GM18519 (cell line): ENCODE results near the gene SLC10A1.
"Not testable (repeated sequence)": the region's sequence is repeated elsewhere in the genome, so short reads cannot be mapped to it uniquely, and the experiment has no call there.

Experiments
- ATAC-seq: cut with Tn5 transposase; IDR thresholded peaks from one replicate; pipeline ENCODE4 v1.9.1; 2021; ENCODE audit warnings: mild to moderate bottlenecking, moderate library complexity; ENCODE audit not compliant: unreplicated experiment, low FRiP score

SLC10A1 gene

DNA sequence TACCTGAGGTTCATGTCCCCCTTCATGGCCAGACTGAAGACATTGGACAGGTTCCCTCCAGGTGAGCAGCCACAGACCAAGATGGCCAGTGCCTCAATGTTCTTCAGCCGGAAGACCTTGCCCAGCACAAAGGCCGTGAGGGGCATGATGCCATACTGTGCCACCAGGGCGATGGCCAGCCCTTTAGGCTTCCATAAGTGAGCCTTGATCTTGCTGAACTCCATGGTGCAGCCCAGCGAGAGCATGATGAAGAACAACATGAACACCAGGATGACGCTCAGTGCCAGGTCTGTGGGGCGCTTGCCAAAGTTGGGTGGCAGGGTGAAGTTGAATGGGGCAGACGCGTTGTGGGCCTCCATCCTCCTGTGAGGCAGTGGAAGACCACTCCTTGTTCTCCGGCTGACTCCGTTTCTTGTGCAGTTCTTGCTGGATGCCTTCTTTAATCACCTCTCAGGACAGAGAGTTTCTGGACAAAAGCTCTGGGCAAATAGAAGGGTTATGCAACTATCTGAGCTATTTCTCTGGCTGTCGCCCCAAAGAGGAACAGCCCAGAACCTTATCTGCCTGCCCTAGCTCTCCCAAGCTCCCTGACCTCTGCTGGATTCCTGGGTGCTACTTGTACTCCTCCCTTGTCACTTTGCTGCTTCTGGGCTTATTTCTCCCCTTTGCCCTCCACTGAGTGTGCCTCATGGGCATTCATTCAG, at the start of gene SLC10A1:
SLC10A1 (minus strand) TSS at position 445 of the 704 bp plus-strand sequence; CDS start at position 359, 86 bp downstream.
- no peak for ATAC-seq

DNA sequence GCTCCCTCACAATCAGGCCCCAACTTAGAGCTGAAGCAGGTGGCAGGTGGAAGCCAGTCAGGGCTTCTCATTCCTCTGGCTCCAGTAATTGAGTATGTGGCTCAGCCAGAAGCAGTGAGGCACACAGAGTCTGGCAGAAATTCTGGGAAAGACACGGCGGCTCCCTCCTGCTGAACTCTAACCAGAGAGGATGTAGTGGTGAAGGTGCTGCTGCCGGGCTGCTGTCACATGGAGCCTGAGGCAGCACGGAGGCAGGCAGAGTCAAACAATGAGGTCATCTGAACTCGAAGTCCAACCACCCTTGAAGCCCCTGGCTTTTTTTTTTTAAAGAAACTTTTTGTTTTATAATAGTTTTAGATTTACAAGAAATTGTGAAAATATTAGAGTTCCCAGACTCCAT, 48.7 kb upstream of the SLC10A1 start:
- no peak for ATAC-seq

- ATAC-seq: no peak
Observed at GRCh38 chr14:69845050-69845581, 48.1 kb upstream of the SLC10A1 start.

GRCh38 chr14:69844171-69844570, 47.1 kb upstream of the SLC10A1 start:
- ATAC-seq: no peak

DNA sequence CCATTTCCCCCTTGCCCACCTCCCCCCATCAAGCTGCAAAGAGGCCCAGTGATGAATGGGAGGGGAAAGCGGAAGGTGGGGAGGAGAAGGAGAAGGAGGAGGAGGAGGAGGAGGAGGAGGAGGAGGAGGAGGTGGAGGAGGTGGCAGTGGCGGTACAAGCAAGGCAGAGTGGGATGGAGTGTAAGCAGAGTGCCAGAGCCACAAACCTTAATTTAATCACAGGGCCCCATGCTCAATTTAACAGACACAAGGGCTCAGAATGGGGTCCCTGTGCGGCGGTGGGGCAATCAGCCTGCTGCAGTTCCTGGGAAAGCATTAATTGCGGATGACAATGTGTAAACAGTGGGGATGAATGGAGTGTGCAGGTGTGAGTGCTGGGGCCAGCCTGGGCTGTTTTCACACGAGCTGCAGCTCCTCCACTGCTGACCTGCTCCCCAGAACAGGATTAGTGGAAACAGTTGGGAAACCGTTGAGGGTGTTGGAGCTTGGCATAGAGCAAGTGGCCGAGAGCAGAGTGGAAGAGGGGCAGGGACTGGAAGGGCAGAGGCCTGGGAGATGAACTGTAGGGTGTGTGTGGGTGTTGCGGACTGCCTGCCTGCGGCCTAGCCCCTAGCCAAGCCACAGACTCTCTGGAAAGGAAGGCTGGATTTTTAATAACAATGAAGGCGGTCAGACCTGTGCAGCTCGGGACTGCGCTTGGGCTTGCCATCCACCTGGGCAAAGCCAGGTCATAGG, 45.8 kb upstream of the SLC10A1 start:
- ATAC-seq: no peak

DNA sequence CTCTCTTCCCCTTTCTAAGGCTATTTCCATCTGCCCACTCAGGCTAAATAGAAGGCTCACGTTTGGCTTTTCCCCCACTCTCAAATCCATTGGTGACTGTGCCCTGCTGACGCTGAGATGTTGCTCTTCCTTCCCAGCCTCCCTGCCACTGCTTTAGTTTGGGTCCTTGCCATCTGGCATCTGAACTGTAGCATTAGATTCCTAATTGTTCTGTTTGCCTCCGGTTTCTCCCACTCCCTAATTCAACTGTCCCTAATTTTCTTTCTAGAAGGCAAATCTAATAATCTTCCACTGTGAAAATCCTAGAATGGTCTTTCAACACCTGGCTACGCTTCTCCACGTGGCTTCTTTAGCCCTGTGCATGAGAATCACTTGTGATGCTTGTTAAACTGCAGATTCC, 44.6 kb upstream of the SLC10A1 start:
- ATAC-seq: no peak

DNA sequence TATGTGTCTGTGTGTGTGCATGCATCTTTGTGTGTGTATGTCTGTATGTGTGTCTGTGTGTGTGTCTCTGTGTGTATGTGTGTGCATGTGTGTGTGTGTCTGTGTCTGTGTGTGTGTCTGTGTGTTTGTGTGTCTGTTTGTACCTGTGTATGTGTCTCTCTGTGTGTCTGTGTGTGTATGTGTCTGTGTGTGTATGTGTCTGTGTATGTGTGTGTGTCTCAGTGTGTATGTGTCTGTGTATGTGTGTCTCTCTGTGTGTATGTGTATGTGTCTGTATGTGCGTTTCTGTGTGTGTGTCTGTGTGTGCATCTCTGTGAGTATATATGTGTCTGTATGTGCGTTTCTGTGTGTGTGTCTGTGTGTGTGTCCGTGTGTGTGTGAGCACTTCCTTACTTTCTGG, 42.6 kb upstream of the SLC10A1 start:
- ATAC-seq: no peak

- ATAC-seq: no peak
Observed at GRCh38 chr14:69838881-69839416, 41.9 kb upstream of the SLC10A1 start.

- ATAC-seq: no peak
Observed at GRCh38 chr14:69828879-69829278, 31.8 kb upstream of the SLC10A1 start.

DNA sequence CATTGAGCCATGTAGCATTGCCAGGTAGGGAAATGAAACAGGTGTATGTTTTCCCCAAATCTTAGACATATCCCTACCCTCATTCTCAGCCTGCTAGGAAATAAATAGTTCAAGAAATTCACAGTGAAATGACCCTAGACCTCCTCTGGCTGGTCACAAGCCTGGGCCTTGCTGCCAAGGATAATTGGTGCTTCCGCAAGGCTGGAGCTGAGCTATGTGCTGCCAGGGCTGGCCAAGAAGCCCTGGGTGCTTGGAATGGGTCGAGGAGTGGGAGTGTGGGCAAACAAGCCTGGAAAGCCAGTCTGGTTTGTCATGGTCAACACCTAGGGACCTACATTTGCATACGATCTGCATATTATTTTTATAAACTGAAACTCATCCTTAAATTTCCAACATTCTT, 31.3 kb upstream of the SLC10A1 start:
- no peak for ATAC-seq

- ATAC-seq: no peak
Observed at GRCh38 chr14:69827560-69827959, 30.5 kb upstream of the SLC10A1 start.

- ATAC-seq: no peak
Observed at GRCh38 chr14:69822456-69822855, 25.4 kb upstream of the SLC10A1 start.

DNA sequence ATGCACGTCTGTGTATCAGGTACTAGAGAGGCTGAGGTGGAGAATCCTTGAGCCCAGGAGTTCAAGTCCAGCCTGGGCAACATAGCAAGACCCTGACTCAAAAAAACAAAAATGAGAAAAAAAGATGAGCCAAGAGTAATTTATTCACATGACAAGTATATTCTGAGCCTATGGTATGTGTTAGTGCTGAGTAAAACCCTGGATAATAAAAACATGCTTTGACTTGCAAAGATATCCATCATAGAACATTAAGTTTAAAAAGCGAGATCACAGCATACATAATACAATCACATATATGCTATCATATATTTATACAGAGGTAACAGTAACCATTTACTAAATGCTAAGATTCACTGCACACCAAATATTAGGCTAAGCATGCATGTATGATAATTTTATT, 23.9 kb upstream of the SLC10A1 start:
- ATAC-seq: no peak

GRCh38 chr14:69819607-69820006, 22.6 kb upstream of the SLC10A1 start:
- ATAC-seq: no peak

GRCh38 chr14:69818758-69819191, 21.7 kb upstream of the SLC10A1 start:
- no peak for ATAC-seq

DNA sequence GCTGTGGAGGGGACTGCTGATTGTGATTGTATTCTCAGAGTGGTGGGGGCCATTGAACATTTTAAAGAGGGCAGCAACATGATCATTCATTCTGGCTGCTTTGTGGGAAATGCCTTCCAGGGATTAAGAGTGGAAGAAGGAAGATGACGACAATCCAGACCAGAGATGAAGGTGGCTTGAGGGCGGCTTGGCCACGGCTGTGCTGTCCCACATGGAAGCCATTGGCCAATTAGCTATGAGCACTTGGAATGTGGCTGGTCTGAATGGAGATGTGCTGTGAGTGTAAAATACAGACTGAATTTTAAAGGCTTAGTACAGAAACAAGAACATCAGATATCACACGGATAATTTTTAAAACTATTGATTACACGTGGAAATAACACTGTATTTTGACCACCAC, 19.2 kb upstream of the SLC10A1 start:
- no peak for ATAC-seq

DNA sequence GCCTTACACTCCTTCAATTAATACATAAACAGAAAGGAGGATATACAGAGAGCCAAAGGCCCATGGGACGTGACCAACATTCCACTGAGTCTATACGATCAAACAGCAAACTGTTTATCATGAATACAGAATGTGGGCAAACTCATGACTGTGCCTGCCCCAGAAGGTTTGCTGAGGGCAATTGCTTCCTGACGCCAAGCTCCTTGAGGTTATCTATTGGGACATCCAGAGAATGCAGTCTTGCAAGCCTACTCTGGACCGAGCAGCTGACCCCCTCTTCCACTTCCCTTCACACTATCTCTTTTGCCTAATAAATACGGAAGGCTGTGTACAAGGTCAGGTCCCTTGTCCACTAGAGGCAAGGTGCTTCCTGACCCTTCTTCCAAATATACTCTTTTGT, 18.5 kb upstream of the SLC10A1 start:
- no peak for ATAC-seq

DNA sequence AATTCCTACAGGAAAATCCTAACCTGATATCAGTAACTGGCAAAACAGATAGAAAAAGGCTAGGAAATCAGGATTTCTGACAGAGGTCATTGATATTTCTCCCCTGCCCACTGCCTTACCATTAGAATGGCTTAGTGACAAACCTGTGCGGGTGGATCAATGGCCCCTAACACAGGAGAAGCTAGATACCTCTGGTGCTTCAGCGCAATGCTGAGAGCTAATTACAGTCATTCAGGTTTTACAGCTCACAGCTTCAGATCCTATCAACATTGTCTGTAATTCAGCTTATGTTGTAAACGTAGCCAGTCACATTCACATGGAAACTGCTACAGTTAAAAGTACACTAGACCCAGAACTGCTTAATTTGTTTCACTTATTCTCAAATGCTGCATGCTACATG, 17.4 kb upstream of the SLC10A1 start:
- ATAC-seq: no peak

GRCh38 chr14:69813346-69813745, 16.3 kb upstream of the SLC10A1 start:
- ATAC-seq: not testable (repeated sequence)

DNA sequence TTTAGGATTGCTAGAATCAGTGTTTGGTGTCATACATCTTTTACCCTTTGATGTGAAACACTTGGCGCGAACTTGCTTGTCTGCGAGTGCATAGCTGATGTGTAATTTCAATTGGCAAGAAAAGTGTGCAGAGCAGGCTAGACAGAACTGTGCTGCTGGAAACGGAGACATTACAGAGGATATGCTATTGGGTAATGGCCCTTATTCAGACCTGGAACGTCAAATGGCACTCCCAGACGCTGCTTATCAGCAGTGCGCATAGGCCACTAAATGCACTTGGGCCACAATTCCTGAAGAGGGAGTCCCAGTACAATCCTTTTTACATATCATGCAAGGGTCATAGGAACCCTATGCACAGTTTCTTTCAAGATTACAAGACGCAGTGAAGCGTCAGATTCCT, 15.7 kb upstream of the SLC10A1 start:
- ATAC-seq: no peak

DNA sequence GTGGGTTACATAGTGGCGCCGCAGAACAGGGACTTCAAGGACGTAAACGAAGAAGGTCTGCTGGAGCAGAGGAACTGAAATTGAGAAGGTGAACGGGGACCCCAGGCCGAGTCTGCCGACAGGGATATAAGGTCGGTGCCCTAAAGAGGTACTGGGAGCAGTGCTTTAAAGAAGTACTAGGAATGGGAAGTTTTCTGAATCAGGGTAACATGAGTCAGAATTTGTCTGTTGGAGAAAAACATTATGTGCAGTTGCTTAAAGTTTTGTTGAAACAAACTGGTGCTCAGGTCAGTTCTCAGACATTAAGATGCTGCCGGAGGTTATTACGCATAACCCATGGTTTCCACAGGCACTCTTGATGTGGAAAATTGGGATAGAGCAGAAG, 14.8 kb upstream of the SLC10A1 start:
- no peak for ATAC-seq
